Epithelial cell of esophagus (primary cell): Measurements from ENCODE around the gene PRSS21.

ENCODE experiments used
- DNase-seq: peaks from one replicate; pipeline ENCODE4 v3.0.0; 2010; ENCODE audit warnings: low read depth
- H3K4me3 ChIP-seq: 2 replicates; pipeline ENCODE4 v1.5.1; 2011; ENCODE audit warnings: mild to moderate bottlenecking, low read length, control low read depth
- TF ChIP-seq, protein P1 (sequence below): IDR thresholded peaks from 2 replicates; pipeline ENCODE4 v1.5.1; 2011; ENCODE audit warnings: low read depth, mild to moderate bottlenecking, low read length, control low read depth, inconsistent platforms; ENCODE audit not compliant: insufficient read depth; ENCODE audit errors: missing control alignments

PRSS21 gene

DNA sequence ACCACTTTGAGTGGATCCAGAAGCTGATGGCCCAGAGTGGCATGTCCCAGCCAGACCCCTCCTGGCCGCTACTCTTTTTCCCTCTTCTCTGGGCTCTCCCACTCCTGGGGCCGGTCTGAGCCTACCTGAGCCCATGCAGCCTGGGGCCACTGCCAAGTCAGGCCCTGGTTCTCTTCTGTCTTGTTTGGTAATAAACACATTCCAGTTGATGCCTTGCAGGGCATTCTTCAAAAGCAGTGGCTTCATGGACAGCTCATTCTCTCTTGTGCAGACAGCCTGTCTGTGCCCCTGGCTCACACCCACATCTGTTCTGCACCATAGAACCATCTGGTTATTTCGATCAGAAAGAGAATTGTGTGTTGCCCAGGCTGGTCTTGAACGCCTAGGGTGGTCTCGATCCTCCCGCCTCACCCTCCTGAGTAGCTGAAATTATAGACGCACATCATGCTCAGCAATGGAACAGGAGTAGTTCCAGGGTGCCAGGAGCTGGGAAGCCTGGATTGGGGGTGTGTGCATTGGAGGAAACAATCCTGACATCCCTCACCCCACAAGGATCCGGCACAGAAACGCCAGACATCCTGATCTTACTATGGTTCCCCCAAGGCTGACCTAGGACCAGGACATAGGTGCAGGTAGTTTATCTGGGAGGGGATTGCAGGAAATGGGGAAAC lies 4.6 kb downstream of the PRSS21 start:
- TF ChIP-seq, protein P1, sequence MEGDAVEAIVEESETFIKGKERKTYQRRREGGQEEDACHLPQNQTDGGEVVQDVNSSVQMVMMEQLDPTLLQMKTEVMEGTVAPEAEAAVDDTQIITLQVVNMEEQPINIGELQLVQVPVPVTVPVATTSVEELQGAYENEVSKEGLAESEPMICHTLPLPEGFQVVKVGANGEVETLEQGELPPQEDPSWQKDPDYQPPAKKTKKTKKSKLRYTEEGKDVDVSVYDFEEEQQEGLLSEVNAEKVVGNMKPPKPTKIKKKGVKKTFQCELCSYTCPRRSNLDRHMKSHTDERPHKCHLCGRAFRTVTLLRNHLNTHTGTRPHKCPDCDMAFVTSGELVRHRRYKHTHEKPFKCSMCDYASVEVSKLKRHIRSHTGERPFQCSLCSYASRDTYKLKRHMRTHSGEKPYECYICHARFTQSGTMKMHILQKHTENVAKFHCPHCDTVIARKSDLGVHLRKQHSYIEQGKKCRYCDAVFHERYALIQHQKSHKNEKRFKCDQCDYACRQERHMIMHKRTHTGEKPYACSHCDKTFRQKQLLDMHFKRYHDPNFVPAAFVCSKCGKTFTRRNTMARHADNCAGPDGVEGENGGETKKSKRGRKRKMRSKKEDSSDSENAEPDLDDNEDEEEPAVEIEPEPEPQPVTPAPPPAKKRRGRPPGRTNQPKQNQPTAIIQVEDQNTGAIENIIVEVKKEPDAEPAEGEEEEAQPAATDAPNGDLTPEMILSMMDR: no peak
- no peak for DNase-seq
- H3K4me3 ChIP-seq: no peak overlapping the region

DNA sequence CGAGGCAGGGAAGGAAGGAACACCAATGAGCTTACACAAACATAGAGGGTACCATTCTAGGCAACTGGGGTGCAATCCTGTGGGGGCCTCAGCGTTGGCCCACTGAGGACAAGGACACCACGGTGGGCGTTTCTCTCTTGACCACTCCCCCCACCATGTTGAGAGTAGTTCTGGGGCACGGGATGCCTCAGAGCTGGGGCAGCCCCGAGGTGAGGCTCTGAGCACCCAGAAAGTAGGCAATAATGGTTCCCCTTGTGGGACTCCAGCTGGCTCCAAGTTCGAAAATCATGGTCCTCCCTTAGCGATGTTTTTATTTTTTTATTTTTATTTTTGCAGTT lies 5.1 kb downstream of the PRSS21 start:
- no peak overlapping the region for H3K4me3 ChIP-seq
- TF ChIP-seq, protein P1: no peak
- DNase-seq: no peak

DNA sequence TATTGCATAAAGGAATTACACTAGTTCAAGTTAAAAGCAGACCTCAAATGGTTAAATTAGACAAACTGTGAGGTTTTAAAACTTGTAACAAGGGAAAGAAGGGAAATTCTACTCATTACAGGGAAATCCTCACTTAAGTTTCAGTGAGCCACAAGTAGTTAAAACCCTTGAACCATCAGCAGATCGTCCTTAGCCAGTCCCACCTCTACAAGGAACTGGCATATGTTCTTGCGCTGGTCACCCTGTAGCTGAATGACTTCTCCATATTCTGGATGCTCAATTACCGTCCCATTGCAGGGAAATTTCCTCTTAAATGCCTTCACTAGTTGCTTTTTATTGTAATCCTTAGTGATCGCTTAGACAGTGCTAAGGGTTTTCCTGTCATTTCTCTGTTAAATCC lies 5.5 kb downstream of the PRSS21 start:
- TF ChIP-seq, protein P1: no peak
- H3K4me3 ChIP-seq: no peak overlapping the region
- no peak for DNase-seq

DNA sequence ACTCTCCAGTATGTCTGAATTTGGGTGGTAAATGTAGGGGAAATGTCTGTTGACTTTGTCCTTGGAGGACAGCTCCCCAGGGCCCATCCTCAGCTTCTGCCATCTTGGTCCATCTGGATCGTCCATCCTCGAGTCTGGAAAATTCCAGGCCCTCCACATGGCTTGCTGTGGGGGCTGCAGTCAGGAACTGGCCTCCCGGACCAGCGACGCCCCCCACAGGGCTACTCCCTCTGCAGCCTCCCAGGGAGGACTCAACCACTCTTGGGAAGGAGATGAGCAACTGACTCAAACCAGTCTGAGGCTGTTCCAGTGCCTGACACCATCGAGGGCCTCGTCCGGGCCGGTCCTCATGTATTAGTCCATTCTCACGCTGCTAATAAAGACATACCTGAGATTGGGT lies 7.6 kb downstream of the PRSS21 start:
- DNase-seq: no peak
- TF ChIP-seq, protein P1: no peak
- no peak overlapping the region for H3K4me3 ChIP-seq

DNA sequence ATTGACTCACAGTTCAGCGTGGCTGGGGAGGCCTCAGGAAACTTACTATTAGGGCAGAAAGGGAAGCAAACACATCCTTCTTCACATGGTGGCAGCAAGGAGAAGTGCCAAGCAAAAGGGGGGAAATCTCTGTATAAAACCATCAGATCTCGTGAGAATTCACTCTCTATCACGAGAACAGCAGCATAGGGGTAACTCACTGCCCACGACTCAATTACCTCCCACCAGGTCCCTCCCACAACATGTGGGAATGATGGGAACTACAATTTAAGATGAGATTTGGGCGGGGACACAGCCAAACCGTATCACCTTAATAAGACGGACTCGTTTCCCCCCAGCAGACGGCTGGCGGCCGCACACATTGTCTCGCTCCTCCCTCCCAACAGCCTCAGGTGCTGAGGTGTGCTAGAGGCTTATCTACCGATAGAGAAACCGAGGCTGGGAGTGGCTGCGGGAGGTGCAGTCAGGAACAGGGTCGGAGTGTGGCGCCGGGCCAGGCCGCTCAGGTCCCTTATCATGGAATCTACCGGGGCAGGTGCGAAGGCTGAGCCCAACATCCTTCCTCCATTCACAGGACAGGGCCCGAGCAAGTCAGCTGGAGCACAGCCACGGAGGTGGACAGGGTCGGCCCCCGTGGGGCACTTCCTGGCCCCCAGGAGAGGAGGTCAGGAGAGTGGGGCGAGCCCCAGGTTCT lies 8.2 kb downstream of the PRSS21 start:
- no peak for DNase-seq
- H3K4me3 ChIP-seq: no peak overlapping the region
- TF ChIP-seq, protein P1: no peak

DNA sequence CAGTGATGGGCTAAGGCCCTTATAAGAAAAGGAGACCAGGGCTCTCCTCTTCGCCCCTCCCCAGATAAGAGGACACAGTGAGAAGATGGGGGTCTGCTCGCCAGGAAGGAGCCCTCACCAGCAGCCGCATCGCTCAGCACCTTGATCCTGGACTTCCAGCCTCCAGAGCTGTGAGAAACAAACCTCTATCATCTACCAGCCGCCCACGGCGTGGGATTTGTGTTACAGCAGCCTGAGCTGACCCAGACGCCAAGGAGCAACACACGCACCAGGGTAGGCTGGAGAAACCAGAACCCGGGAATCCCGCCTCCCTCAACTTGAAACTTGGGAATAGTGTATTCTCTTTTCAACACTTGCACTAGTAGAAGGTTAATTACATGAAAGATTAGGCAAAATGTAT lies 8.9 kb downstream of the PRSS21 start:
- no peak overlapping the region for H3K4me3 ChIP-seq
- TF ChIP-seq, protein P1: no peak
- DNase-seq: no peak
